GM23338 (cell line): ENCODE measurements around the gene COBLL1.

ENCODE experiments used
- EZH2 ChIP-seq: fragments of 200-600 bp; sonication (generic); IDR thresholded peaks from one replicate; pipeline ENCODE4 v1.8.0; 2017; ENCODE audit warnings: antibody characterized with exemption, mild to moderate bottlenecking, low read depth; ENCODE audit not compliant: unreplicated experiment
- NANOG ChIP-seq: IDR thresholded peaks from 2 replicates; pipeline ENCODE4 v1.6.1; 2016; ENCODE audit warnings: antibody characterized with exemption, borderline replicate concordance
- POLR2AphosphoS5 ChIP-seq: IDR thresholded peaks from 2 replicates; pipeline ENCODE4 v1.6.1; 2016; ENCODE audit warnings: antibody characterized with exemption, low read depth
- REST ChIP-seq: IDR thresholded peaks from one replicate; pipeline ENCODE4 v1.6.1; 2018; ENCODE audit warnings: antibody characterized with exemption; ENCODE audit not compliant: unreplicated experiment
- TF ChIP-seq, protein P1 (sequence below), 2 experiments: fragments of 200-600 bp in 1 of 2; sonication (generic) in 1 of 2; conservative IDR thresholded peaks; 2 replicates each; pipeline versions ENCODE4 v1.5.1 to v1.6.1; 2016 to 2017; ENCODE audit warnings: antibody characterized with exemption in 2 of 2, low read depth in 2 of 2, mild to moderate bottlenecking in 2 of 2, moderate library complexity in 1 of 2

- TF ChIP-seq EZH2 (no peak), POLR2AphosphoS5 (no peak), REST (no peak), NANOG (no peak)
- TF ChIP-seq, protein P1, sequence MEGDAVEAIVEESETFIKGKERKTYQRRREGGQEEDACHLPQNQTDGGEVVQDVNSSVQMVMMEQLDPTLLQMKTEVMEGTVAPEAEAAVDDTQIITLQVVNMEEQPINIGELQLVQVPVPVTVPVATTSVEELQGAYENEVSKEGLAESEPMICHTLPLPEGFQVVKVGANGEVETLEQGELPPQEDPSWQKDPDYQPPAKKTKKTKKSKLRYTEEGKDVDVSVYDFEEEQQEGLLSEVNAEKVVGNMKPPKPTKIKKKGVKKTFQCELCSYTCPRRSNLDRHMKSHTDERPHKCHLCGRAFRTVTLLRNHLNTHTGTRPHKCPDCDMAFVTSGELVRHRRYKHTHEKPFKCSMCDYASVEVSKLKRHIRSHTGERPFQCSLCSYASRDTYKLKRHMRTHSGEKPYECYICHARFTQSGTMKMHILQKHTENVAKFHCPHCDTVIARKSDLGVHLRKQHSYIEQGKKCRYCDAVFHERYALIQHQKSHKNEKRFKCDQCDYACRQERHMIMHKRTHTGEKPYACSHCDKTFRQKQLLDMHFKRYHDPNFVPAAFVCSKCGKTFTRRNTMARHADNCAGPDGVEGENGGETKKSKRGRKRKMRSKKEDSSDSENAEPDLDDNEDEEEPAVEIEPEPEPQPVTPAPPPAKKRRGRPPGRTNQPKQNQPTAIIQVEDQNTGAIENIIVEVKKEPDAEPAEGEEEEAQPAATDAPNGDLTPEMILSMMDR (conservative IDR thresholded peaks at IDR 0.05; ENCODE audit: low read depth in 2 of 2): no peak
These were observed 38.4 kb upstream of the COBLL1 start for GRCh38 chr2:164879901-164880535.
